Measurements from ENCODE around the gene TPSAB1. TPM values are rescaled to one million over a fixed set of nuclear protein-coding genes. Genes with fewer than 3 reads are reported as not detected.
A peak's percentile ranks its signal among the peaks of the same experiment; 100 is the strongest.
"Not testable (repeated sequence)": the region's sequence is repeated elsewhere in the genome, so short reads cannot be mapped to it uniquely, and the experiment has no call there.

The TPSAB1 gene
- under 1 TPM; 0.64 to 0.77 TPM for total RNA-seq

DNA sequence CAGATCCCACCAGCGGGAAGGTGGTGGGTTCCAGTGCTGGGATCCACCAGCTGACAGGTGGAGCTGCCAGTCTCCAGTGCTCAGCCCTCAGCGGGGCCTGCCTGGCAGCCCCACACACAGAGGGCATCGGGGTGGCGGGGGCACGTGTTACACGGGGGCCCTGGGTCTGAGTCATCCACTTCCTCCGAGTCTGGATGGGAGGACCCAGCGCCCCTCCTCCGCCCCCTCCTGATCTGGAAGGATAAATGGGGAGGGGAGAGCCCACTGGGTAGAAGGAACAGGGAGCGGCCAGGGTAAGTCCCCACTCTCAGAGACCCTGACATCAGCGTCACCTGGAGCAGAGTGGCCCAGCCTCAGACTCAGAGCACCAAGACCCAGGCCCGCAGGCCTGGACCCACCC is at the start of gene TPSAB1:
TPSAB1 (plus strand) TSS at position 270 of the 400 bp plus-strand sequence. CDS start 234 bp downstream, outside the sequence.
- not testable (repeated sequence) for DNase-seq (ENCODE audit: low spot score in 2 of 2); H3K9me3 Mint-ChIP-seq; H3K36me3 Mint-ChIP-seq; H3K27ac Mint-ChIP-seq; ATAC-seq

GRCh38 chr16:1190789-1191188 is 49.7 kb upstream of the TPSAB1 start:
- DNase-seq (ENCODE audit: low spot score in 2 of 2); H3K27ac Mint-ChIP-seq; ATAC-seq; H3K9me3 Mint-ChIP-seq; H3K36me3 Mint-ChIP-seq: not testable (repeated sequence)

- no peak overlapping the region for H3K27ac Mint-ChIP-seq
- DNase-seq (ENCODE audit: low spot score in 2 of 2), result no peak
- no peaks in the 10 kb centered on the region for H3K36me3 Mint-ChIP-seq
- no peak for ATAC-seq
- H3K9me3 Mint-ChIP-seq, result no peaks in the 10 kb centered on the region
These were observed 48.0 kb upstream of the TPSAB1 start for GRCh38 chr16:1192384-1193073.

GRCh38 chr16:1193143-1193824 is 47.2 kb upstream of the TPSAB1 start:
- DNase-seq (ENCODE audit: low spot score in 2 of 2) (no peak), ATAC-seq (no peak)
- Mint-ChIP-seq H3K9me3 (no peaks in the 10 kb centered on the region), H3K36me3 (no peaks in the 10 kb centered on the region), H3K27ac (no peak overlapping the region)

GRCh38 chr16:1193825-1194581 is 46.5 kb upstream of the TPSAB1 start:
- ATAC-seq (no peak), DNase-seq (ENCODE audit: low spot score in 2 of 2) (no peak)
- H3K9me3 Mint-ChIP-seq, result no peaks in the 10 kb centered on the region
- no peak overlapping the region for H3K27ac Mint-ChIP-seq
- H3K36me3 Mint-ChIP-seq, result no peaks in the 10 kb centered on the region

DNA sequence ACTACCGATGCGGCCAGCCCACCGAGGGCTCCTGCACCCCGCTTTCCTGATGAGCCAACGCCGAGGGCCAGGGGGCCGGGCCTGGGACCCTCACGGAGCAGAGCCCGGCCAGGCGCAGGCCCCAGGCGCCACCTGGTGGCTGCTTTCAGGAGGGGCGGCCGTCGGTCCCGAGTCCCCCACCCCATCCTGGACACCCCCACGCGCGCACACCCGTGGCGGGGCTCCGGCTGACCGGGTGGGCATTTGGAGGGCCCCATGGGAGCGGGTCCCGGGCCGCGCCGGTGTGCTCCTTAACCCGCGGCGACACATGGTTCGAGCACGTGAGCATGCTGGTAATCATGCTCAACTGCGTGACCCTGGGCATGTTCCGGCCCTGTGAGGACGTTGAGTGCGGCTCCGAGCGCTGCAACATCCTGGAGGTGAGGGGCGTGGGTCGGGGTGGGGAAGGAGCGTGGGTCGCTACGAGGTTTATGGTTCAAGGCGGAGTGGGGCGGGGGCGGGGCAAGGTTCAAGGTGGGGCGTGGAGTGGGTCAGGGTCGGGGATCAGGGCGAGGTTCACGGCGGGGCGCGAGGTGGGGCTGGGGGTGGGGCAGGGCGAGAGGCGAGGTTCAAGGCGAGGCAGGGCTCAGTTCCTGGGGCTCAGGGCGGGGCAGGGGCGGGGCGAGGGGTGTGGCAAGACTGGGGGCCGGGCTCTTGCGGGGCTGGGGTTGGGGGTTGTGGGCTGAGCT is 45.7 kb upstream of the TPSAB1 start:
- H3K9me3 Mint-ChIP-seq, result peaks cover 0 to 3% of the 10 kb centered on the region in 2 donors
- H3K36me3 Mint-ChIP-seq, result no peaks in the 10 kb centered on the region
- DNase-seq (ENCODE audit: low spot score in 2 of 2), result peak in 1 of 2 donors; percentile 55
- no peak overlapping the region for H3K27ac Mint-ChIP-seq
- ATAC-seq, result peak in 1 of 2 donors; percentile 50

DNA sequence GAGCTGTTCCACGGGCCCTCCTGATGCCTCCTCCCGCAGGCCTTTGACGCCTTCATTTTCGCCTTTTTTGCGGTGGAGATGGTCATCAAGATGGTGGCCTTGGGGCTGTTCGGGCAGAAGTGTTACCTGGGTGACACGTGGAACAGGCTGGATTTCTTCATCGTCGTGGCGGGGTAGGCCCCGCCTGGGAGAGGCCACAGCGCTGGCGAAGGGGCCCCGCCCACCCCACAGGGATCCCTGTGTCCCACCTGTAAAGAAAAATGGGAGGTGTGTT is 45.2 kb upstream of the TPSAB1 start:
- no peak for ATAC-seq
- peaks cover 0 to 5% of the 10 kb centered on the region in 2 donors for H3K9me3 Mint-ChIP-seq
- no peak for DNase-seq (ENCODE audit: low spot score in 2 of 2)
- H3K27ac Mint-ChIP-seq, result no peak overlapping the region
- no peaks in the 10 kb centered on the region for H3K36me3 Mint-ChIP-seq

- peaks cover 0 to 5% of the 10 kb centered on the region in 2 donors for H3K9me3 Mint-ChIP-seq
- H3K36me3 Mint-ChIP-seq, result no peaks in the 10 kb centered on the region
- H3K27ac Mint-ChIP-seq, result no peak overlapping the region
- ATAC-seq (no peak), DNase-seq (ENCODE audit: low spot score in 2 of 2) (no peak)
These were observed 44.0 kb upstream of the TPSAB1 start for GRCh38 chr16:1196494-1196893.

- Mint-ChIP-seq H3K27ac (no peak overlapping the region), H3K9me3 (peaks cover 0 to 5% of the 10 kb centered on the region in 2 donors), H3K36me3 (no peaks in the 10 kb centered on the region)
- ATAC-seq, result no peak
- no peak for DNase-seq (ENCODE audit: low spot score in 2 of 2)
These were observed 43.2 kb upstream of the TPSAB1 start for GRCh38 chr16:1197237-1197866.

- DNase-seq (ENCODE audit: low spot score in 2 of 2) (no peak), ATAC-seq (no peak)
- Mint-ChIP-seq H3K9me3 (peaks cover 0 to 5% of the 10 kb centered on the region in 2 donors), H3K27ac (no peak overlapping the region), H3K36me3 (no peaks in the 10 kb centered on the region)
These were observed 42.3 kb upstream of the TPSAB1 start for GRCh38 chr16:1198194-1198593.

DNA sequence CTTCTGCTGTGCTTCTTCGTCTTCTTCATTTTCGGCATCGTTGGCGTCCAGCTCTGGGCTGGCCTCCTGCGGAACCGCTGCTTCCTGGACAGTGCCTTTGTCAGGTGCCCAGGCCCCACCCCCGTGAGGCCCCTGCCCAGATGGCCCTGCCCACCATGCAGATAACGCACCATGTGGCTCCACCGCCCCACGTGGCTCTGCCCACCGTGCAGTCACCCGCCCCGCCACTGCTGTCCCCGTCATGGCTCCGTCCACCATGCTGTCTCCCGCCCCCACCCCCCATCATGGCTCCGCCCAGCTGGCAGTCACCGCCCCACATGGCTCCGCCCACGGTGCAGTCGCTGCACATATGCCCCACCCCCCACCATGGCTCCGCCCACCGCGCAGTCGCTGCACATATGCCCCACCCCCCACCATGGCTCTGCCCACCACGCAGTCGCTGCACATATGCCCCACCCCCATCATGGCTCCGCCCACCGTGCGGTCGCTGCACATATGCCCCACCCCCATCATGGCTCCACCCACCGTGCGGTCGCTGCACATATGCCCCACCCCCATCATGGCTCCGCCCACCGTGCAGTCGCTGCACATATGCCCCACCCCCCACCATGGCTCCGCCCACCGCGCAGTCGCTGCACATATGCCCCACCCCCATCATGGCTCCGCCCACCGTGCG is 41.7 kb upstream of the TPSAB1 start:
- H3K36me3 Mint-ChIP-seq; DNase-seq (ENCODE audit: low spot score in 2 of 2); ATAC-seq; H3K9me3 Mint-ChIP-seq; H3K27ac Mint-ChIP-seq: not testable (repeated sequence)

DNA sequence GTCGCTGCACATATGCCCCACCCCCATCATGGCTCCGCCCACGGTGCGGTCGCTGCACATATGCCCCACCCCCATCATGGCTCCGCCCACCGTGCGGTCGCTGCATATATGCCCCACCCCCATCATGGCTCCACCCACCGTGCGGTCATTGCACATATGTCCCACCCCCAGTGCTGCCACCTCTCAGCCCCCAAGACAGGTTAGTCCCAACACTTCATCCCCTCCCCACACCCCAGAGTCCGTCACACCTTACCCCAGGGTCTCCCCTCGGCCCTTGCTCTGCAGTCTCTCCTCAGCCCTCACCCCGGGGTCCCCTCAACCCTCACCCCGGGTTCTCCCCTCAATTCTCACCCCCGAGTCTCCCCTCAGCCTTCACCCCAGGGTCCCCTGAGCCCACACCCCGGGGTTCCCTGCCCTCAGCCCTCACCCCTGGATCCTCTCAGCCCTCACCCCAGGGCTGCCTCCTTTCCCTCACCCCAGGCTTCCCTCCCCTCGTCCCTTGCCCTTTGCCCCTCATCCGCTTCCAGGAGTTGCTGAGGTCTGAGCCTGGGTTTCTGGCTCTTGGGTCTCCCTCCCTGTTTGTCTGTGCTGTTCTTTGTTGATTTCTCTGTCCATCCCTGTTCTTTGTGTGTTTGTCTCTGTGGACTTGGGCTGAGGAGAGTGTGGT is 41.0 kb upstream of the TPSAB1 start:
- ATAC-seq, result peak in 1 of 2 donors; percentile 32
- DNase-seq (ENCODE audit: low spot score in 2 of 2), result no peak
- no peak overlapping the region for H3K27ac Mint-ChIP-seq
- H3K36me3 Mint-ChIP-seq, result no peaks in the 10 kb centered on the region
- peaks cover 0 to 5% of the 10 kb centered on the region in 2 donors for H3K9me3 Mint-ChIP-seq

DNA sequence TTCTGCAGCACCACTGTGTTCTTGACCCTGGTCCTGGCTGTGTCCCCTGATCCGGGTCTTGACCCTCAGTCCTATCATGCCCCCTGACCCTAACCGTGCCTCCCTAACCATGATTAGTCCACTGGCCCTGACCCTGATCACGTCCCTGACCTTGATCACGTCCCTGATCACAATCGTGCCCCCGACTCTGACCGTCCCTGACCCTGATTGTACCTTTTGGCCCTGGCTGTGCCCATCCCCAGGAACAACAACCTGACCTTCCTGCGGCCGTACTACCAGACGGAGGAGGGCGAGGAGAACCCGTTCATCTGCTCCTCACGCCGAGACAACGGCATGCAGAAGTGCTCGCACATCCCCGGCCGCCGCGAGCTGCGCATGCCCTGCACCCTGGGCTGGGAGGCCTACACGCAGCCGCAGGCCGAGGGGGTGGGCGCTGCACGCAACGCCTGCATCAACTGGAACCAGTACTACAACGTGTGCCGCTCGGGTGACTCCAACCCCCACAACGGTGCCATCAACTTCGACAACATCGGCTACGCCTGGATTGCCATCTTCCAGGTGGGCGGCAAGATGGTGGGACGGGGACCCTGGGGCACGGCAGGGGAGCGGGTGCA is 40.4 kb upstream of the TPSAB1 start:
- peaks cover 0 to 5% of the 10 kb centered on the region in 2 donors for H3K9me3 Mint-ChIP-seq
- no peak overlapping the region for H3K27ac Mint-ChIP-seq
- H3K36me3 Mint-ChIP-seq, result no peaks in the 10 kb centered on the region
- ATAC-seq, result no peak
- no peak for DNase-seq (ENCODE audit: low spot score in 2 of 2)

DNA sequence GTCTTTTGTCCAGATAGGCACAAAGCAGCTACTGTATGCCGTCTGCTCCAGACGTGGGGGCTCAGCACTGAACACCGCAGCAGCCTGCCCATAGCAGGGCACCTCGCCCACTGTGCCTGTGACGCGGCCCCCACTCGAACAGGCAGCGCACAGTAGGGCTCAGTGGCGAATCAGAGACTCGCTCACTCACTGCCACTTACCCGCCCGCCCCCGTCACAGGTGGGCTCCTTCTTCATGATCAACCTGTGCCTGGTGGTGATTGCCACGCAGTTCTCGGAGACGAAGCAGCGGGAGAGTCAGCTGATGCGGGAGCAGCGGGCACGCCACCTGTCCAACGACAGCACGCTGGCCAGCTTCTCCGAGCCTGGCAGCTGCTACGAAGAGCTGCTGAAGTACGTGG is 39.1 kb upstream of the TPSAB1 start:
- no peak for ATAC-seq
- peaks cover 0 to 5% of the 10 kb centered on the region in 2 donors for H3K9me3 Mint-ChIP-seq

DNA sequence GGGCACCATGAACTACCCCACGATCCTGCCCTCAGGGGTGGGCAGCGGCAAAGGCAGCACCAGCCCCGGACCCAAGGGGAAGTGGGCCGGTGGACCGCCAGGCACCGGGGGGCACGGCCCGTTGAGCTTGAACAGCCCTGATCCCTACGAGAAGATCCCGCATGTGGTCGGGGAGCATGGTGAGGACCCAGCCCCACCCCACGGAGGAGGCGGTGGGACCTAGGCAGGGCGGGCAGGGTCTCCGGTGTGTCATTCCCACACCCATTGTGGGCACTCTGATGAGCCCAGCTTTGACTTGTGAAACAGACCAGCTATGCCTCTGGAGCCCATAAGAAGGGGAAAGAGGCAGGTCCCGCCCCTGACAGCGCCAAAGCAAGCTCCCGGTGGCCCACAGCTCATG is 38.2 kb upstream of the TPSAB1 start:
- peaks cover 0 to 5% of the 10 kb centered on the region in 2 donors for H3K9me3 Mint-ChIP-seq
- no peak overlapping the region for H3K27ac Mint-ChIP-seq
- DNase-seq (ENCODE audit: low spot score in 2 of 2) (no peak), ATAC-seq (no peak)
- H3K36me3 Mint-ChIP-seq, result no peaks in the 10 kb centered on the region

More for the DNA sequence above, 39.1 kb upstream of the TPSAB1 start:
- no peak for DNase-seq (ENCODE audit: low spot score in 2 of 2)
- no peaks in the 10 kb centered on the region for H3K36me3 Mint-ChIP-seq
- no peak overlapping the region for H3K27ac Mint-ChIP-seq
